Body of pancreas (tissue), 4 donors: Measurements from ENCODE around the gene ACER1.

ENCODE experiments used
- CTCF ChIP-seq, 7 experiments: fragments of 450-650 bp in 4 of 7; fragments of 200-600 bp in 3 of 7; sonication (generic) in 3 of 7; IDR thresholded peaks; one replicate each; pipeline ENCODE4 v1.5.1; 2016 to 2019; ENCODE audit warnings: antibody characterized with exemption in 7 of 7
- POLR2A ChIP-seq, 3 donors: fragments of 450-650 bp; IDR thresholded peaks; one replicate each; pipeline ENCODE4 v1.6.1; 2016; ENCODE audit warnings: antibody characterized with exemption in 3 of 3, mild to moderate bottlenecking in 2 of 3

GRCh38 chr19:6322284-6322683 is 11.1 kb downstream of the ACER1 start:
- no peak for TF ChIP-seq CTCF (IDR thresholded peaks at IDR 0.05)
- no peak for TF ChIP-seq POLR2A (IDR thresholded peaks at IDR 0.05)
